Medulla oblongata (tissue), 1 donor: Measurements from ENCODE around the gene PCNA.
"Not testable (repeated sequence)": the region's sequence is repeated elsewhere in the genome, so short reads cannot be mapped to it uniquely, and the experiment has no call there.

Experiments
- DNase-seq: peaks from one replicate; pipeline ENCODE4 v3.0.0-alpha.2; 2015; ENCODE audit errors: extremely low spot score

The PCNA gene

DNA sequence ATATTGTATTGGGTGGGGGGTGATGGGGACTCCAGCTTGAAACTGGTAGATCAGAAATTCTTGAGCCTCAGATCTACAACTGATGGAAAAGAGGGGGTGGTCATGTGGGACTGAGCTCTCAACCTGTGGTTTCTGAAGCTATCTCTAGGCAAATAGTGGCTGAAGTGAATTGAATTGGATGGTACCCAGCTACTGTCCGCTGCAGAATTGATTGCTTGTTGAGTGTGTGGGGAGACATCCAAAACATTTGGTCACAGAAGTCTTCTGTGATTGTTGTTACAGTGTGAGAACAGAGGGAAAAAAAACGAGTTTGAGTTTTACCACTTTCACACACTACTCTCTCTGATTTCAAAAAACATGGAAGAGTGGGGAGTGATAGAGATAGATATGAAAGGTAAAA, 21.9 kb upstream of the PCNA start:
- DNase-seq = peak; percentile 84

DNA sequence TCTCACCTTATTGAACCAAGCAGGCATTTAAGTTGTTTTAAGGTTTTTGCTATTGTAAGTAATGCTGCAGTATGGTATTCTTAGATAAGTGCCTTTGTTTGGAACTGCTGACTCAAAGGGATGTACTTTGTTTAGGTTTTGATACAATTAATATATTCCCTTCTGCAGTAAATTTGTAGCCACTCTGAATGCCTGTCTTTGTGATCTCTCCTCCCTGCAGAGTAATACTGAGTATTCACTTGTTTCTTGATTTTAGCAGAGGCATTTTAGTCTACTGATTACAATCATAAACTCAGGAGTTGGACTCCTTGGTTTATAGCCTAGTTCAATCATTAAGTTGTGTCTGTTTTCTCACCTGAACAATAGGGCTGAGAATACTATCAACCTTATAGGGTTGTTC, 20.4 kb upstream of the PCNA start:
- DNase-seq = peak; percentile 54

DNA sequence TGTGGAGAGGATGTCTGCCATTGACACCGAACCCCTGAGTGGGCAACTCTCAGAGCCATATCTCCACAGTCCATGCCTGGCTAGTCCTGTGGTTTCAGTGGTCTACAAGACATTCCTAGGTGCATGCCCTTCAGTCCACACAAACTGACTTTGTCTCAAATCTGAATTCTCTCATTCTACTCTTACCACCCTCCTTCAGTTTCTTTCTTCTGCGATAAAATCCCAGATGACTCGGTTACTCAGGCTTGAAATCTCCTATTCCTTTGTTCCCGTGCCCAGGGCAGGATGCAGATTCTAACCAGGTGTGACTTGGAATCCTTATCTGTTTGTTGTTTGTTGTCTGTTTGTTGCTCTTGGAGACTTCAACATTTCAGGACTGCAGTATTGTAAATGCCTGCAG, 16.3 kb upstream of the PCNA start:
- DNase-seq = no peak

DNA sequence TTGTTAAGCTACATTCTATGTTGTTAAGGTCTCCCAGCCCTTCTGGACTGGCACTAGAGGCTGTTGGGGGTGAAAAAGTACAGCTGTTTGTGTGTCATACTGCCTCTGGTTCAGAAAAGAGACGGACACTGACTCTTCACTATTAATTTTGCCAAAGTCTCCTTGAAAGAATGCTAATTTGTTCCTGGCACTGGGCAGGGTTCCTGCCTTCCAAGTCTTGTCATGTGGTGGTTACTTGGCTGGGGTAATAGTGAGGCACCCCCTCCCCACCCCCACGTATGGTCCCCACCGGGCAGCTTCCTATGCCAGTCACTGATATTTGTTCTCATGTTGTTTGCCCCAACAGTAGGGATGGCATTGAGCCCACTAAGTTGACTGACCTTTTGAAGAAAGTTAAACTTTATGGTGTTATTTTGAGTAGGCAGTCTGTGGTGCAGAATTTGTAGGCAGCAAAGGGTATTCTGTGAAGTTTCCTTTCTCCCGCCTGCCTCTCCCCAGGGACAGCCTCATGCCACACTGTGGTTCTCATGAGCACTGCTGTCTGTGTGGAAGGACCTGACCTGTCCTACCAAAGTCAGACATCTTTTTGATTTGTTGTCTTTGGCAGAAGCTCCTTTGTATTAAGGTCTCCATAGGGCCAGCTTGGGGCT, 15.7 kb upstream of the PCNA start:
- peak; percentile 80 for DNase-seq

DNA sequence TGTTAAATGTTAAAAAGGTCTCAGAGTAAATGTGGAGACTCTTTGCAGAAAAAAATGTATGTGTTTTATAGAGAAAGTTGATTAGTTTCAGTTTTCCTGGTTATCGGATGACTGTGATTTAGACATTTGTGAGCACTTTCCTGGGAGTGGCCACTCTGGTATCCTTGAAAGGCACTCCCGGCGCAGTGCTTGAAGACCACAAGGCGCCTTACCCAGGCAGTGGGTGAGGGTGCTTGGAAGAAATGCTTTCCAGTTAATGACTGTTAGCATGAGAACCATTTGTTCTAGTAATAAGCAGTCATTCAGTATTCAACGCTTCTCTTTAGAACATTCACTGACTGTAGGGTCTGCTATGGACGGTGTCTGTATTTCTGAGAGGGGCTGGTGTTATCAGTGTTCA, 14.2 kb upstream of the PCNA start:
- DNase-seq = no peak

DNA sequence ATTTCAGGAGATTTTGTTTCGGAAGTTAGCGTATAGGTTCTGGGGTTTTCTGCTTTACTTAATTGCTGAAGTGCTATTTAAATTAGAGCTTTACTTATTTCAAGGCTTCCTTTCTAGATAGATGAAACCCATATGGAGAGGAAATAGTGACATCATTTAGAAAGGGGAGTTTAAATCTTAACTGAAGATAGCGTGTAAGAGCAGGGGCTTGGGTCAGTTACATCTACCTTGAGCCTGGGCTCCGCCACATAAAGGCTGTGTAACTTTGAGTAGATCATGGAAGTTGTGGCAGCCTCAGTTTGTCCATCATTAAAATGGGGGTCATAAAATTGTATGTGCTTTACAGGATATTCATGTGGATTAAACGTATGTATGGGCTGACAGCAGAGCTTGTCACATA, 11.7 kb upstream of the PCNA start:
- no peak for DNase-seq

DNA sequence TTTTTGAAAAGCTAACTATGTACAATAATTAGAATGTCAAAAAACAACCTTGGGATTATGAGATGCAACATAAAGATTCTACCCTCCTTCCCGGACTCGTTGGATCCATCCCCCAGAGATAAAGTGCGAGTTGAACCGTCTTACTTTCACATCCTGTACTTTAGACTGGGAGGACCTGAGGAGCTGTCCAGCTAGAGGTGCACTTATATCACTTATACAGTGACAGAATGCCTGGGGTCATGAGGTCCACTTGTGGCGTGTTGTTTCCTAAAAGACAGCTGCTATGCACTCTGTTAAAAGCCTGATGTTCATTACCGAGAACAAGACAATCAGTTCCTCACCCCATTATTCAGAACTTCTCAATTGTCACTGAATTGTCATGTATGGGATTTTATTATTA, 9.1 kb upstream of the PCNA start:
- no peak for DNase-seq

DNA sequence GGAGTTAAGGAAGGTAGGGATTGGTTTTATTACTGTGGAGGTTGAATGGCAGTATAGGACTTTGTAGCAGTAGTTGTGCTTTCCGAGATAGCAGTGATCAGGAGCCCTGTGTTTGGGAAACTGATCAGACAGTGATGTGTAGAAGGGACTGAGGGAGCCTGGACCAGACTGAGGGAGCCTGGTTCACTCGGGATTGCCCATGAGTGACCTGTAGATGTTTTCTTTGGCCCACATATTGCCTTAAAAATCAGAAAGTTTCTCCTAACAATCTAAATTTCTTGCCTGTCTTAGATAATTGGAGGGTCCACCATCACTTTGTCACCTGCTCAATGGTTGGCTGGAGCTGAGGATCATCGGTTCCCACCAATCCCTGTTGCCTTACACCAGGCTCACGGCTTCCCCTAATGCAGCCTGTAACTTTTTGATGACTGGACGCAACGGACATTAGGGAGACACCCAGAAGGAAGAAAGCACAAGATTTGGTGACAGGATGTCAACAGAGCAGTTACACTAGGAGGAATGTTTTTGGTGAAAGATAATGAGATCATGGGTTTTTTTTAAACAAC, 8.2 kb upstream of the PCNA start:
- DNase-seq = no peak

DNA sequence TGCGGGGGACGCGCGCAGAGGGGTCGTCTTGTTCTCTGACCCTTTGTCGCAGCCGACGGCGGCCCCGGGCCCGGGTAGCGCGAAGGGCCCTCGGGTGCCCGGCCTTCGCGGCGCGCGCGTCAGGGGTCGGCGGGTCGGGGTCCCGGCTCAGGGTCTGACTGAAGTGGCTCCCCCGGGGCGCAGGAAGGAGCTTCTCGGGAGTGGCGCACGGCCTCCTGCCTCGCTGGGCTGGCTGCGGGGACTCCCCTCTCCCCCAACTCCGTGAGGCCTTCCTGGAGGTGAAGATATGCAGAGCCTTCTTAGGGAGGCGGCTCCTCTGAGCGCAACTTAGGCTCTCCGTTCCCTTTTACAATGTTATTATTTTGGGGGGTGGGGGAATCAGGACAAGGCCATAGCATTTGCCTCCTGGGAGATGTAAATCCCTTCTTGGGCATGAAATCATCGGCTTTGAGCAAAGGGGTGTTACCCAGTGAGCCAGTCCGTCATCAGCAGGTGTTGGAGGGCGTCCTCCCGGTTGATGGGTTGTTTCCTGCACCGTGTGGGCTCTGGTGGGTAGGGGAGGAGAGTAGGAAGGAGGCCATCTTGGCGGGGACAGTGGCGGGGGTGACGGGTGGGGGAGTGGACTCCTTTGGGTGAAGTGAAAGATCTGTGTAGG, 7.6 kb upstream of the PCNA start:
- peak; percentile 69 for DNase-seq

DNA sequence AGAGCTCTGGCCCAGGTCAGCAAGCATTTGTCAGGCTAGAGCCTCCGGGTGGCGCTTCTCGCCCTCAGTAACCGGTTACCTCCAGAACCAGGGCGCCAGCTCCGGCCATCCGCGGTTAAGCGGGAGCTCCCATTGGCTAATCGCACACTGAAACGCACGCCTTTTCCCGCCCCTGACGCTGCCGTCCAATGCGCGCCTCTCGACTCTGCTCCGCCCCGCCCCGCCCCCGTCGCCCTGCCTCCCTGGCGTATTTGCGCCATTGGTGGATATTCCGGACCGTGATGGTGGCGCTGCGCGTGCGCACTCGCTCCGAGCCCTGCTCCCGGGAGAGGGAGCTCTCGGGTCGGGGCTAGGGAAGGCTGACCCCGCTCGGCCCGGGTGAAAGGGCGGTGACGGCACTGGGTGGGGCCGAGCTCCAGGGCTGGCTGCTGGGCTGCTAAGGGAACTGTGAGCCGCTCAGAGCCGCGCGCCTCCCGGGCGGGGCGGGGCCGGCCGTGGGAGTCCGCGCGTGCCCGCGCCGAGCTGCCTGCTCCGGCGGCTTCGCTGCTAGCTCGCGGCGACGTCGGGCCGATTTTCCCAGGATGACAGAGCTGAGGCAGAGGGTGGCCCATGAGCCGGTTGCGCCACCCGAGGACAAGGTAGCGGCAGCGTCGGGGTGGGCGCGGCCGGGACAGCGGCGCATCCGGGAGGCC, 6.9 kb upstream of the PCNA start, which contains the start of gene CDS2:
Gene CDS2 (plus strand): TSS at position 497 of the 692 bp plus-strand sequence. CDS start 85 bp downstream, at position 582.
- peak; percentile 99 for DNase-seq

DNA sequence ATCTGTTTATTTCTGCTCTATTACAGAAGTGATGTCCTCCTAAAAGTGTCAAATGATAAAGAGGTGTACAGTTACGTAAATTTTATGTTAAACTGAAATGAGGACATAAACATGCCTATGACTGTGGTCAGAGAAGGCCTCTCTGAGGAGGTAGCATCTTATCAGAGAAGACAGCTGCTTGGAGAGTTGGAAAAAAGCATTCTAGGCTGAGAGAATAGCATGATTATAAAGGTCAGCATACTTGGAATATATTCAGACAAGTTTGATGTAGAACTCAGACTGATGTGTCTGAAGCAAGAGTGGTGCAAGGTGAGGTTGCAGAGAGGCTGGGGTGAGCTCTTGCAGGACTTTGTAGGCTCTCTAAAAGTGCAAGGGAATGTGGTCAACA, 3.1 kb upstream of the PCNA start:
- no peak for DNase-seq

DNA sequence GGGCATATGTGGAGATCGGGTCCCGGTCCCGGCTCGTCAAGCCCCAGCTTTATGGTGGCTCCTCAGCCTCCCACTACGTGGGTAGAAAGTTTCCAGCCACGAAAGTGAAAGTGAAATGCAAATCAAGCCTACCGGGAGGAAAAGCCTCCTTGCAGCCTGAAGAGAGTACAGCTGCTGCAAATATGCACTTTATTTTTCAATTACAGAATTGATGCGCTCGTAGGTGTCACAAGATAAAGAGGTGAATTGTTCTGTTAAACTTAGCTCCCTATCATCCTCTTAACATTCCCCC, 373 bp upstream of the PCNA start:
- no peak for DNase-seq

DNA sequence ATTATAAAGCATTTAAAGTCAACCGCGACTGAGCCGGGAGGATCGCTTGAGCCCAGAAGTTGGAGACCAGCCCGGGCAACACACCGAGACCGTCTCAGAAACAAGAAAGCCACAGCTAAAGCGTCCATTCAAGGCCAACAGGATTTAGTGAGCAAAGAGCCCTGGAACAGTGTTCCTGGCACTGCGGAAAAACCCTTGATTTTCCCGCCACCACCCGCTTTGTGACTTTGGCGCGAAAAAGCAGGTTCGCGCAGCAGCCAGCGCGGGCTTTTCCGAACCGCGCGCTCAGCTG, 669 bp downstream of the PCNA start:
- no peak for DNase-seq

DNA sequence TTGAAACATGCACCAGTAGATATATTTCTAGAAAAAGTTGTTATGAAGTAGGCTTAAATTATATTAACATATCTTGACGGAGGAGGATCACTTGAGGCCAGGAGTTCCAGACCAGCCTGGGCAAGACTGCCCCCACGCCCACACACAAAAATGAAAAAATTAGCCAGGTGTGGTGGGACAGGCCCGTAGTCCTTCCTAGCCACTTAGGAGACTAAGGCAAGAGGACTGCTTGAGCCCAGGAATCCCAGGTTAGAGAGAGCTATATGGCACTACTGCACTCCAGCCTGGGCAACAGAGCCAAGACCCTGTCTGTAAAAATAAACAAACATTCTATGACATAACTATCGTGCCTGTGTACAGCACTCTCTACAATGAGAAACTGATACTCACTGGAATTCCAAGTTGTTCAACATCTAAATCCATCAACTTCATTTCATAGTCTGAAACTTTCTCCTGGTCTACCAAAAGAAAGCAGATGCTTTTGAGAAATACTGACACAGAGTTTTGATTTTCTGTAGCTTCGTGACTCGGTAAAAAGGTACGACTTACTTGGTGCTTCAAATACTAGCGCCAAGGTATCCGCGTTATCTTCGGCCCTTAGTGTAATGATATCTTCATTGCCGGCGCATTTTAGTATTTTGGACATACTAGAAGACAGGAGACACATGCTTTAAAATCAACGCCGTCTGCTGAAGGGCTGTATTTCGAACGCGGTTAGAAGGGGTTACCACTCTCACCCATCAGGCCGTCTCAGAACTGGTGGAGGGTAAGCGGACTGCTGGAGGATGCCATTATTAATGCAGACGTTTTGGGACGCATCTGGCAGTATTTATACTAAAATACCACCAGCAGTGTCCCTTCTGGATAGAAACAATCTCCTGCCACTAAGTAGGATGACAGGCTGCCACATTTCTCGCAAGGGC, 1.3 kb downstream of the PCNA start:
- DNase-seq = no peak

DNA sequence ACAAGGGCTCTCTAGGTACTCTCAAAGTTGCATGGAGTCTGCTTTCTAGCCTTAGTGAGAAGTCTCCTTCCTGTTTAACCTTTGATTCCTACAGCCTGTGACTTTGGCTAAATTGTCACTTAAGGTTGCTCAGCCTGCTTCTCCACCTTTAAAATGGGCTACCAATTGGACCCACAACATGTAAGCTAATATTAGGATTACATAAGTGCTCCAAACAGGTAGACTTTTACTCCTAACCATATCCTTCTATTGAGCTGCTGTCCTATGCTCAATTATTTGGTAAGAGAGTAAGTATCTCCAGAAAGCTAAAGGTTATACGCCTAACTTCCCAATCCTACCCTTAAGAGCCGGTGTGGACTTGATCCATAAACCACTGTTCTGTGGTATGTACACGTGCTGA, 2.9 kb downstream of the PCNA start:
- DNase-seq = no peak

DNA sequence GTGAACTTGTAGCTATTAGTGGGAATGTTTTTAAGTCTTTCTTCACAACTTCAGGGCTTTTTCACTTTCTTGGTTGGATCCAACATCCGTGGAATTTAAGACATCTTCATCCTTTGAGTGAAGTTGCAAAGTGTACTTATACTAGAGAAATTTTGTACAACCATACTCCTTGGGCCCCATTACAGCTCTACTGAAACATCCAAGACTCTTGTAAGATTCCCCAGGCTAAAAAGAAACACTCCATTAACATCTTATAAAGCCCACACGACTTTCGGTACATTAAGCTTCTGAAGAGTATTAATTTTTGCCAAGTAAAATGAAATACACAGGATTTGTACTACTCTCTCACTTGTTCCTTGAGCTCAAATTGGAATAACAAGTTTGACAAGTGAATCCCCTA, 5.4 kb downstream of the PCNA start:
- DNase-seq = no peak

DNA sequence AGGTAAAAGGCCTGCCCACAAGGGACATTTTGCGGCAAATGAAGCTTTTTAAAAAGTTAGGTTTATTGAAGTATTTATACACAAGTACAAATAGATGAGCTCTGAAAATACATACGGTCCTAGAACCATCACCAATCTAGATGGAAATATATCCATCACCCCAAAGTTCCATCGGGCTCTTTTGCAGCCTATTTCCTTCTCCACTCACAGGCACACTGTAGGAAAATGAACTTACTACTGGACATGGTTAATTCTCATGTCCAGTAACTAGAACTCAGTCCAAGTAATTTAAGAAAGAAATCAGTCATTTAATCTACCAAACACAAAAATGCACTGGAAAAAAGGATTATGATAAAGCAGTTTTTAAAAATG, 6.2 kb downstream of the PCNA start:
- DNase-seq = no peak

DNA sequence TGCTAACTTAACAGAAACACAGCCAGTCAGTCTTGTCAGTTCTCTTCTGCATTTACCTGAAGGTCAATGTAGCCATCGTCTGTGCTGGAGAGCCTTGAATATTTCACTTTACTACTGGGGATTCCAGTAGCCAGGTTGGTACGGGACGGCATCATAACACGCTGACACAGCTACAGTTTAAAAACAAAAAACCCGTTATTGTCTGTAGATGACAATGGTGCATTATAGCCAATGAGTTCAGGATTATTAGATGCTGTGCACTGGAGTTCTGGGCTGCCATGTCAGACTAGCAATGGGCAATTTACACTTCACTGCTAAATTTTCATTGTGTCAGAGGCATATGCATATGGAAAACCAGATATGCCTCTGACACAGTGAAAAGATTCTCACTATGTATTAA, 10.5 kb downstream of the PCNA start:
- DNase-seq = peak; percentile 54

DNA sequence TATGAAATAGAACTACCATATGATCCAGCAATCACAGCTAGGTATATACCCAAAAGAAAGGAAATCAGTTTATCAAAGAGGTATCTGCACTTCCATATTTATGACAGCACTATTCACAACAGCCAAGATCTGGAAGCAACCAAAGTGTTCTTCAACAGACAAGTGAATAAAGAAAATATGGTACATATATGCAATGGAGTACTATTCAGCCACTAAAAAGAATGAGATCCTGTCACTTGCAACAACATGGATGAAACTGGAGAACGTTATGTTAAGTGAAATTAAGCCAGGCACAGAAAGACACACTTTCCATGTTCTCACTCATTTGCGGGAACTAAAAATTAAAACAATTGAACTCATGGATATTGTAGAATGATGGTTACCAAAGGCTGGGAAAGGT, 15.3 kb downstream of the PCNA start:
- DNase-seq = no peak

DNA sequence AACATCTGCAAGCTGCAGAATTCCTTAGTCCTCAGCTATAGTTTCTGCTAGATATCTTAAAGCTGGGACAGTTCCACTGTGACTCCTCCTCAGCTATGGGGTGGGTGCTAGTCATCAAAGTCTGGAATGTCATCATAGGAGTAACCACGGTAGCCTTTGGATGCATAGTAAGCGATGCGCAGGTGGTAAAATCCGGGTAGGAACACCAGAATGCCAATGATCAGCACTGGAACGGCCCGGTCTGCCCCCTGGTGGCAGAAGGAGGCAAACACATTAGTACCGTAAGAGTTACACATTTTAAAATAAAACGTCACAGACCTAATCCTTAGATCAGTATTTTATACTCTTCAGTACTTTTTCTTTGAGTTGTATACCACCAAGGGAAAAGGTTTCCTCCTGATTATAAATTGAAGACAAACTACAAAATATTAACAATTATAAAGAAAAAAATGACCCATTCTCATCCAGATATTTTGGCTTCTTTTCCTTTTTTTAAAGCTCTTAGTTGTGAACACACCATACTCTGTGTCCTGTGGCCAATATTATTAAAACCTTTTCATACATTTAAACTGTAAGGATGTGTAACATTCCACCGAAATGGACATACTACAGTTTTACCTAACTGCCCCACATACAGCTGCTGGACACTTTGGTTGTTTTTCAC, 18.9 kb downstream of the PCNA start:
- peak; percentile 85 for DNase-seq

DNA sequence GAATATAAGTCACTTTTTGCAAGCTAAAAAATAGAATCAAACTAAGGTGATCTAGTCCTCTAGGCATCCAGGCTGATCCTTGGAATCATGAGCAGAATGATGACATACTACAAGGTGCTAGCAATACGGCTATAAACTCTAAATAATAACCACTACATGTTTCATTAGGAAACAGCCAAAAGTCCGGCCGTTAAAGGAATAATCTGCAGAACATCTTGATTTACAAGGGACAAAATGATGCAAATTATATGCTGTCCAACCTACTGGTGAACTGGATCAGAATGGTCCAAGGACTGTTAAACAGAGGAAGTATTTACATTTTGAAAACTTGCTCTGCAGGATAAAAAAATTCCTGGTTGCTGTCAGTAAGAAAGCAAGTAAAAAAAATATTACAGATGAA, 19.8 kb downstream of the PCNA start:
- not testable (repeated sequence) for DNase-seq

DNA sequence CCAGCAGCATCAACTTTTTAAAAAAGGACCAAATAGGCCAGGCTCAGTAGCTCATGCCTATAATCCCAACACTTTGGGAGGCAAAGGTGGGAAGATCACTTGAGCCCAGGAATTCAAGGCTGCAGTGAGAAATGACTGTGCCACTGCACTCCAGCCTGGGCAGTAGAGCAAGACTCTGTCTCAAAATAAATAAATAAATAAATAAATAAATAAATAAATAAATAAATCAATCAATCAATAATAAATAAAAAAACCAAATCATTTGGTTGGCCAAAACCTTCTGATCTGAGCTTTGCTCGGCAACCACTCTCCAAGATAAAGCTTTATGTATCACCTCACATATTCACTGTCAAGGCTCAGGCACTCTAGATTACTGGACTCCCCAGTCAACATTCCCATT, 20.7 kb downstream of the PCNA start:
- not testable (repeated sequence) for DNase-seq
